Ishikawa (cell line): Measurements from ENCODE around the gene CLTA.

Experiments
- CEBPB ChIP-seq: IDR thresholded peaks from 2 replicates; pipeline ENCODE4 v1.6.1; 2012
- CREB1 ChIP-seq: IDR thresholded peaks from 2 replicates; pipeline ENCODE4 v1.6.1; 2012; ENCODE audit warnings: low read depth
- EGR1 ChIP-seq: IDR thresholded peaks from 2 replicates; pipeline ENCODE4 v1.6.1; 2012
- EP300 ChIP-seq: IDR thresholded peaks from 2 replicates; pipeline ENCODE4 v1.6.1; 2012; ENCODE audit warnings: borderline replicate concordance
- FOXM1 ChIP-seq: IDR thresholded peaks from 2 replicates; pipeline ENCODE4 v1.6.1; 2012; ENCODE audit warnings: low read depth, borderline replicate concordance
- NFIC ChIP-seq: IDR thresholded peaks from 2 replicates; pipeline ENCODE4 v1.6.1; 2012
- RAD21 ChIP-seq: IDR thresholded peaks from 2 replicates; pipeline ENCODE4 v1.6.1; 2012; ENCODE audit warnings: low read depth
- TAF1 ChIP-seq: IDR thresholded peaks from 2 replicates; pipeline ENCODE4 v1.6.1; 2012; ENCODE audit warnings: low read depth, mild to moderate bottlenecking
- TCF12 ChIP-seq: IDR thresholded peaks from 2 replicates; pipeline ENCODE4 v1.6.1; 2012; ENCODE audit warnings: low read depth
- TEAD4 ChIP-seq: IDR thresholded peaks from 2 replicates; pipeline ENCODE4 v1.6.1; 2012
- YY1 ChIP-seq: IDR thresholded peaks from 2 replicates; pipeline ENCODE4 v1.6.1; 2012; ENCODE audit warnings: low read depth
- ZBTB7A ChIP-seq: IDR thresholded peaks from 2 replicates; pipeline ENCODE4 v1.6.1; 2012; ENCODE audit warnings: low read depth
- TF ChIP-seq, protein P1 (sequence below): IDR thresholded peaks from 2 replicates; pipeline ENCODE4 v1.6.1; 2012
- TF ChIP-seq, protein P2 (sequence below): IDR thresholded peaks from 2 replicates; pipeline ENCODE4 v1.6.1; 2012
- TF ChIP-seq, protein P3 (sequence below): IDR thresholded peaks from 2 replicates; pipeline ENCODE4 v1.6.1; 2012; ENCODE audit warnings: low read depth, mild to moderate bottlenecking

CLTA gene

DNA sequence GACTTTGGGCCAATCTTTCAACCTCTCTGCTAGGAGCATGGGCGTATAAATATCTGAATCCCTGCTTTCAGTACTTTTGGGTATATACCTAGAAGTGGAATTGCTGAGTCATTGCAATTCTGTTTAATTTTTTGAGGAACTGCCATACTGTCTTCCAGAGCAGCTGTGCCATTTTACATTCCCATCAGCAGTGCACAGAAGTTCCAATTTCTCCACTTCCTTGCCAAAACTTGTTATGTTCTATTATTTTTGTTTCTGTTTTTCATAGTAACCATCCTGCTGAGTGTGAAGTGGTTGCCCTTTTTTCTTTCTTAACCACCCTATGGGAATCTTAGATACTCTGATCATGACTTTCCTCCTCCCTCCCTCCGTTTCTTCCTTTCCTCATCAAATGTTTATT lies 32.6 kb upstream of the CLTA start:
- TF ChIP-seq, protein P1, sequence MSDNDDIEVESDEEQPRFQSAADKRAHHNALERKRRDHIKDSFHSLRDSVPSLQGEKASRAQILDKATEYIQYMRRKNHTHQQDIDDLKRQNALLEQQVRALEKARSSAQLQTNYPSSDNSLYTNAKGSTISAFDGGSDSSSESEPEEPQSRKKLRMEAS = no peak
- TF ChIP-seq RAD21 = no peak
- TF ChIP-seq, protein P2, sequence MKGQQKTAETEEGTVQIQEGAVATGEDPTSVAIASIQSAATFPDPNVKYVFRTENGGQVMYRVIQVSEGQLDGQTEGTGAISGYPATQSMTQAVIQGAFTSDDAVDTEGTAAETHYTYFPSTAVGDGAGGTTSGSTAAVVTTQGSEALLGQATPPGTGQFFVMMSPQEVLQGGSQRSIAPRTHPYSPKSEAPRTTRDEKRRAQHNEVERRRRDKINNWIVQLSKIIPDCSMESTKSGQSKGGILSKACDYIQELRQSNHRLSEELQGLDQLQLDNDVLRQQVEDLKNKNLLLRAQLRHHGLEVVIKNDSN = no peak
- no peak for TF ChIP-seq CEBPB
- TF ChIP-seq ZBTB7A = no peak
- no peak for TF ChIP-seq FOXM1
- no peak for TF ChIP-seq YY1
- no peak for TF ChIP-seq NFIC
- TF ChIP-seq CREB1 = no peak
- no peak for TF ChIP-seq TCF12
- TF ChIP-seq, protein P3, sequence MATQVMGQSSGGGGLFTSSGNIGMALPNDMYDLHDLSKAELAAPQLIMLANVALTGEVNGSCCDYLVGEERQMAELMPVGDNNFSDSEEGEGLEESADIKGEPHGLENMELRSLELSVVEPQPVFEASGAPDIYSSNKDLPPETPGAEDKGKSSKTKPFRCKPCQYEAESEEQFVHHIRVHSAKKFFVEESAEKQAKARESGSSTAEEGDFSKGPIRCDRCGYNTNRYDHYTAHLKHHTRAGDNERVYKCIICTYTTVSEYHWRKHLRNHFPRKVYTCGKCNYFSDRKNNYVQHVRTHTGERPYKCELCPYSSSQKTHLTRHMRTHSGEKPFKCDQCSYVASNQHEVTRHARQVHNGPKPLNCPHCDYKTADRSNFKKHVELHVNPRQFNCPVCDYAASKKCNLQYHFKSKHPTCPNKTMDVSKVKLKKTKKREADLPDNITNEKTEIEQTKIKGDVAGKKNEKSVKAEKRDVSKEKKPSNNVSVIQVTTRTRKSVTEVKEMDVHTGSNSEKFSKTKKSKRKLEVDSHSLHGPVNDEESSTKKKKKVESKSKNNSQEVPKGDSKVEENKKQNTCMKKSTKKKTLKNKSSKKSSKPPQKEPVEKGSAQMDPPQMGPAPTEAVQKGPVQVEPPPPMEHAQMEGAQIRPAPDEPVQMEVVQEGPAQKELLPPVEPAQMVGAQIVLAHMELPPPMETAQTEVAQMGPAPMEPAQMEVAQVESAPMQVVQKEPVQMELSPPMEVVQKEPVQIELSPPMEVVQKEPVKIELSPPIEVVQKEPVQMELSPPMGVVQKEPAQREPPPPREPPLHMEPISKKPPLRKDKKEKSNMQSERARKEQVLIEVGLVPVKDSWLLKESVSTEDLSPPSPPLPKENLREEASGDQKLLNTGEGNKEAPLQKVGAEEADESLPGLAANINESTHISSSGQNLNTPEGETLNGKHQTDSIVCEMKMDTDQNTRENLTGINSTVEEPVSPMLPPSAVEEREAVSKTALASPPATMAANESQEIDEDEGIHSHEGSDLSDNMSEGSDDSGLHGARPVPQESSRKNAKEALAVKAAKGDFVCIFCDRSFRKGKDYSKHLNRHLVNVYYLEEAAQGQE = no peak
- TF ChIP-seq TAF1 = no peak
- no peak for TF ChIP-seq EP300
- no peak for TF ChIP-seq EGR1
- TF ChIP-seq TEAD4 = no peak

DNA sequence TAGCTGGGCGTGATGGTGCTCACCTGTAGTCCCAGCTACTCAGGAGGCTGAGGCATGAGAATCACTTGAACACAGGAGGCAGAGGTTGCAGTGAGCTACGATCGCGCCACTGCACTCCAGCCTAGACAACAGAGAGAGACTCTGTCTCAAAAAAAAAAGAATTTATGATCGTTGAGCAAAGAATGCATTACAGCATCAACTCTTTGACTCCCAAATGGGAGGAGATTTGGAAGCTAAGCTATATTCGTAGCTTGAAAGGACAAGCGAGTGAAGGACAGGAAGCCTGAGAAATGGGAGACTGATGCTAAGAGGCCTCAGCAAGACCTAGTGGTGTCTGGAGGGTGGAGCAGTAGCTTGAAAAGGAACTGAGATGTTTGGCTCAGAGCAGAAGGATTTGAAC lies 31.8 kb upstream of the CLTA start:
- TF ChIP-seq EP300 = no peak

DNA sequence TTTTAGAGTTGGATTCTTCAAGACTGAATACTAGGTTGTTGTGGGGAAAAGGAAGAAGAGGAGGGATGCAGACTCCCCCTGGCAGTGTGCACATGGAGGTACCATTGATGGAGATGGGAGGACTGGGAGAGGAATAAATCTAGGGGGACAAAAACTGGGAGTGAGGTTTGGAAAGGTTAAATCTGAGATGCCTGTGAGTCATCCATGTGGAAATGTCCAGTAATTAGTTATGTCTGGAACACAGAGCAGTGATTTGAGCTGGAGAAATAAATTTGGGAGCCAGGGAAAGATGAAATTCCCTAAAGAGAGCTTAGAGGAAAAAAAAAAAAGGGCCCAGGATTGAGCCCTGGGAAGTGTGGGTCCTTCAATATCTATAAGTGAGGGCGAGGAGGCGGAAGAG lies 29.5 kb upstream of the CLTA start:
- TF ChIP-seq, protein P2 = no peak
- TF ChIP-seq EP300 (no peak), CREB1 (no peak), NFIC (no peak), ZBTB7A (no peak)

DNA sequence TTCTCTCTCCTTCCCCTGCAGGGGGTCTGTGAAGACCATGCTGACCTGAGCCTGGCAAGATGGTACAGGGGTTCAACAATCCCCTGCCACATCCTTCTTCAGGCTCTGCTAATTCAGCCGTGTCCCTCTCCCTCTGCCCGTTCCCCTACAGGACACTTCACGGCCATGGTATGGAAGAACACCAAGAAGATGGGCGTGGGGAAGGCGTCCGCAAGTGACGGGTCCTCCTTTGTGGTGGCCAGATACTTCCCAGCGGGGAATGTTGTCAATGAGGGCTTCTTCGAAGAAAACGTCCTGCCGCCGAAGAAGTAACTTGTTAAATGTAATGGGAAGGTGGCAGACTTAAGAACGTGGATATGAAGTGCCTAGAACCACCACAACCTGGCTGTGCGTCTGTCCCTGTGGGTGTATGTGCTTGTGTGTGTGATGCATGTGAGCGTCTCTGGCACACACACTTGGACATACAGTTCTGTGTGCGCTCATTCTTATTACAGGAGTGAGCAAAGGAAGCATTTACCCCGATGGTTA lies 28.4 kb upstream of the CLTA start:
- TF ChIP-seq CEBPB = no peak
- no peak for TF ChIP-seq TAF1
- TF ChIP-seq, protein P3 = no peak
- TF ChIP-seq EGR1 = no peak
- TF ChIP-seq TEAD4 = no peak
- TF ChIP-seq TCF12 = no peak
- TF ChIP-seq RAD21 = no peak
- no peak for TF ChIP-seq CREB1
- no peak for TF ChIP-seq FOXM1
- no peak for TF ChIP-seq YY1
- no peak for TF ChIP-seq ZBTB7A
- TF ChIP-seq, protein P2 = no peak
- TF ChIP-seq, protein P1 = no peak
- no peak for TF ChIP-seq EP300
- TF ChIP-seq NFIC = no peak

DNA sequence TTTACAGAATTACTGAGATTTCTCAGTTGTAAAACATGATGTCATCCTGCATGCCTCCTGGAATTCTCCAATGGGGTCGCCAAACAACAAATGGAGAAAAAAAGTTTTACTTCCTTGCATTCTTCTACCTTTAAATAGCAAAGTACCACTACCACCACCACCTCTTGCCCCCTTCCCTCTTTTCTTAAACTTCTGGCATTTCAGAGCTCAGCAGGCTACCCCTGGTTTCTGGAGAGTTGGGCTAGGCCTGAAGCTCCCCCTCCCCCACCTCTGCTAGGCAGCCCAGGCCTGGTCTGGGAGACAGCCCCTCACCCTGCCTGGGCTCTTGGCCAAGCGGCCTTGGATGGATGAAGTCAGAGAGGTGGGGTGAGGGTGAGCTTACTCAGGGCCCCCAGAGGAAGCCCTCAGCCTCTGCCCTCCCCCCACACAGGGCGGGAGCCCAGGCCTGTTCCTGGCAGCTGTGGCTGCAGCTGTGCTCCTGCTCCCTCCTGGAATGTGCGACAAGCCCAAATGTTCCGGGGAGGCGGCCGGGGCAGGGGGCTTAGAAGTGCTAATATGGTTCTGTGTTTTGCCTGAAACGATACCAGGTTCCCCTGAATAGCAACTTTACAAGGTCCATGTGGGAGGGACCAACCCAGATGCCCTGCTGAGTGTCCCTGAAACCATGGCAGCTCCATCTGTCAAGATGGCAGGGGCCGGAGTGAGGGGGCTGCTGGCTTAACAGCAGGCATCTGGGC lies 27.5 kb upstream of the CLTA start:
- TF ChIP-seq CEBPB (no peak), RAD21 (no peak), ZBTB7A (no peak), EGR1 (no peak)
- TF ChIP-seq, protein P3 = no peak
- TF ChIP-seq, protein P2 = no peak
- TF ChIP-seq, protein P1 = no peak
